Measurements from ENCODE around the gene ROBO1. TPM values are rescaled to one million over a fixed set of nuclear protein-coding genes. Genes with fewer than 3 reads are reported as not detected.

The ROBO1 gene
- total RNA-seq, 1 donor from 2014 or later: 0.05 TPM

GRCh38 chr3:78659386-78659987 lies 1108.3 kb downstream of the ROBO1 start:
- no peaks in the 10 kb centered on the region for H3K9me3 Mint-ChIP-seq

GRCh38 chr3:78647726-78648125 lies 1120.1 kb downstream of the ROBO1 start:
- no peaks in the 10 kb centered on the region for H3K4me1 Mint-ChIP-seq
- no peaks in the 10 kb centered on the region for H3K27me3 Mint-ChIP-seq
- DNase-seq: no peak
- no peak overlapping the region for H3K4me3 Mint-ChIP-seq
- no peak overlapping the region for H3K27ac Mint-ChIP-seq
- no peaks in the 10 kb centered on the region for H3K9me3 Mint-ChIP-seq
- intact Hi-C loops (cut with micrococcal nuclease): no loop called here
- H3K36me3 Mint-ChIP-seq (ENCODE audit: low read depth): no peaks in the 10 kb centered on the region

More at GRCh38 chr3:78659386-78659987, 1108.3 kb downstream of the ROBO1 start:
- Mint-ChIP-seq H3K4me3 (no peak overlapping the region), H3K36me3 (ENCODE audit: low read depth) (no peaks in the 10 kb centered on the region), H3K27ac (no peak overlapping the region), H3K4me1 (no peaks in the 10 kb centered on the region), H3K27me3 (no peaks in the 10 kb centered on the region)
- peak; percentile 70 for DNase-seq
- intact Hi-C loops (cut with micrococcal nuclease): loop anchor here (2.0 kb wide), 2 partner anchors 373 to 703 kb away; no protein-coding TSS in a partner anchor

- H3K4me1 Mint-ChIP-seq: no peaks in the 10 kb centered on the region
- H3K4me3 Mint-ChIP-seq: no peak overlapping the region
- no peaks in the 10 kb centered on the region for H3K9me3 Mint-ChIP-seq
- no peaks in the 10 kb centered on the region for H3K36me3 Mint-ChIP-seq (ENCODE audit: low read depth)
- no peak overlapping the region for H3K27ac Mint-ChIP-seq
- peak; percentile 62 for DNase-seq
- no peaks in the 10 kb centered on the region for H3K27me3 Mint-ChIP-seq
- intact Hi-C loops (cut with micrococcal nuclease): no loop called here
Measured at GRCh38 chr3:78645628-78646310, 1122.0 kb downstream of the ROBO1 start.

GRCh38 chr3:78644847-78645246 lies 1123.0 kb downstream of the ROBO1 start:
- DNase-seq: no peak
- H3K4me3 Mint-ChIP-seq: no peak overlapping the region
- no peaks in the 10 kb centered on the region for H3K27me3 Mint-ChIP-seq
- no peaks in the 10 kb centered on the region for H3K36me3 Mint-ChIP-seq (ENCODE audit: low read depth)
- H3K4me1 Mint-ChIP-seq: no peaks in the 10 kb centered on the region
- no peaks in the 10 kb centered on the region for H3K9me3 Mint-ChIP-seq
- intact Hi-C loops (cut with micrococcal nuclease): no loop called here
- H3K27ac Mint-ChIP-seq: no peak overlapping the region

- H3K36me3 Mint-ChIP-seq (ENCODE audit: low read depth): no peaks in the 10 kb centered on the region
- H3K27ac Mint-ChIP-seq: no peak overlapping the region
- no peaks in the 10 kb centered on the region for H3K27me3 Mint-ChIP-seq
- H3K9me3 Mint-ChIP-seq: no peaks in the 10 kb centered on the region
- H3K4me3 Mint-ChIP-seq: no peak overlapping the region
- intact Hi-C loops (cut with micrococcal nuclease): no loop called here
- H3K4me1 Mint-ChIP-seq: no peaks in the 10 kb centered on the region
- no peak for DNase-seq
Measured at GRCh38 chr3:78642226-78643035, 1125.4 kb downstream of the ROBO1 start.

- no peaks in the 10 kb centered on the region for H3K36me3 Mint-ChIP-seq (ENCODE audit: low read depth)
- H3K27ac Mint-ChIP-seq: no peak overlapping the region
- no peaks in the 10 kb centered on the region for H3K4me1 Mint-ChIP-seq
- no peak for DNase-seq
- H3K4me3 Mint-ChIP-seq: no peak overlapping the region
- H3K9me3 Mint-ChIP-seq: no peaks in the 10 kb centered on the region
- H3K27me3 Mint-ChIP-seq: no peaks in the 10 kb centered on the region
- intact Hi-C loops (cut with micrococcal nuclease): no loop called here
Measured at GRCh38 chr3:78641703-78642102, 1126.1 kb downstream of the ROBO1 start.

- H3K9me3 Mint-ChIP-seq: no peaks in the 10 kb centered on the region
- H3K4me3 Mint-ChIP-seq: no peak overlapping the region
- H3K27me3 Mint-ChIP-seq: no peaks in the 10 kb centered on the region
- no peaks in the 10 kb centered on the region for H3K36me3 Mint-ChIP-seq (ENCODE audit: low read depth)
- no peak overlapping the region for H3K27ac Mint-ChIP-seq
- no peak for DNase-seq
- intact Hi-C loops (cut with micrococcal nuclease): no loop called here
- H3K4me1 Mint-ChIP-seq: no peaks in the 10 kb centered on the region
Measured at GRCh38 chr3:78634316-78634715, 1133.5 kb downstream of the ROBO1 start.

GRCh38 chr3:78633626-78634025 lies 1134.2 kb downstream of the ROBO1 start:
- intact Hi-C loops (cut with micrococcal nuclease): no loop called here
- Mint-ChIP-seq H3K4me1 (no peaks in the 10 kb centered on the region), H3K36me3 (ENCODE audit: low read depth) (no peaks in the 10 kb centered on the region), H3K4me3 (no peak overlapping the region), H3K27ac (no peak overlapping the region), H3K9me3 (no peaks in the 10 kb centered on the region), H3K27me3 (no peaks in the 10 kb centered on the region)
- DNase-seq: no peak

GRCh38 chr3:78632925-78633553 lies 1134.8 kb downstream of the ROBO1 start:
- Mint-ChIP-seq H3K9me3 (no peaks in the 10 kb centered on the region), H3K4me3 (no peak overlapping the region), H3K4me1 (no peaks in the 10 kb centered on the region), H3K36me3 (ENCODE audit: low read depth) (no peaks in the 10 kb centered on the region), H3K27me3 (no peaks in the 10 kb centered on the region), H3K27ac (no peak overlapping the region)
- intact Hi-C loops (cut with micrococcal nuclease): no loop called here
- no peak for DNase-seq

- Mint-ChIP-seq H3K36me3 (ENCODE audit: low read depth) (no peaks in the 10 kb centered on the region), H3K27ac (no peak overlapping the region), H3K9me3 (no peaks in the 10 kb centered on the region), H3K27me3 (no peaks in the 10 kb centered on the region), H3K4me1 (no peaks in the 10 kb centered on the region), H3K4me3 (no peak overlapping the region)
- DNase-seq: no peak
- intact Hi-C loops (cut with micrococcal nuclease): no loop called here
Measured at GRCh38 chr3:78629544-78629943, 1138.3 kb downstream of the ROBO1 start.

- DNase-seq: no peak
- Mint-ChIP-seq H3K9me3 (no peaks in the 10 kb centered on the region), H3K4me1 (no peaks in the 10 kb centered on the region), H3K36me3 (ENCODE audit: low read depth) (no peaks in the 10 kb centered on the region), H3K4me3 (no peak overlapping the region), H3K27ac (no peak overlapping the region), H3K27me3 (no peaks in the 10 kb centered on the region)
- intact Hi-C loops (cut with micrococcal nuclease): no loop called here
Measured at GRCh38 chr3:78621061-78621716, 1146.6 kb downstream of the ROBO1 start.

GRCh38 chr3:78614486-78614885 lies 1153.3 kb downstream of the ROBO1 start:
- Mint-ChIP-seq H3K4me3 (no peak overlapping the region), H3K27ac (no peak overlapping the region), H3K9me3 (no peaks in the 10 kb centered on the region), H3K27me3 (no peaks in the 10 kb centered on the region), H3K4me1 (no peaks in the 10 kb centered on the region), H3K36me3 (ENCODE audit: low read depth) (no peaks in the 10 kb centered on the region)
- no peak for DNase-seq
- intact Hi-C loops (cut with micrococcal nuclease): no loop called here

GRCh38 chr3:78613421-78613879 lies 1154.3 kb downstream of the ROBO1 start:
- no peaks in the 10 kb centered on the region for H3K36me3 Mint-ChIP-seq (ENCODE audit: low read depth)
- no peaks in the 10 kb centered on the region for H3K4me1 Mint-ChIP-seq
- no peak overlapping the region for H3K4me3 Mint-ChIP-seq
- no peaks in the 10 kb centered on the region for H3K27me3 Mint-ChIP-seq
- no peaks in the 10 kb centered on the region for H3K9me3 Mint-ChIP-seq
- DNase-seq: no peak
- intact Hi-C loops (cut with micrococcal nuclease): no loop called here
- no peak overlapping the region for H3K27ac Mint-ChIP-seq
